HG03139 (cell line): ENCODE results near the gene NYAP2.

ENCODE experiments used
- ATAC-seq: cut with Tn5 transposase; IDR thresholded peaks from one replicate; pipeline ENCODE4 v1.9.1; 2021; ENCODE audit not compliant: unreplicated experiment

Gene NYAP2

DNA sequence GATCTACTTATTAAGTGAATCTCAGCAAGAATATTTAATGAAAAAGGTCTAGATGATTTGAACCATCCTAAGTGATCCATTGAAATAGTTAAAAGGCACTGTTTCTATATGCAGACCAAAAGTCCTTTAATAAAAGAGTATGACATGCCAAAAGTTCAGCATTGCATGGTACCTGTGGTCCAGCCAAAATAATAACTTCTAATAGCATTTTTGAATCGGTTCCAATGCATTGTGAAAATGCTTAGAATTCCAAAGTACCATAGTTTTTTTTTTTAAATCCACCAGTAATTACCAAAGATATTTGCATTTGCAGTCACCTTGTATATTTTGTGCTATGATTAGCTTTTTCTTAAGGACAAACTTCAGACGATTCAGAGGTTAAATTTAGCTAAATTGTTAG lies 79.9 kb downstream of the NYAP2 start:
- no peak for ATAC-seq

DNA sequence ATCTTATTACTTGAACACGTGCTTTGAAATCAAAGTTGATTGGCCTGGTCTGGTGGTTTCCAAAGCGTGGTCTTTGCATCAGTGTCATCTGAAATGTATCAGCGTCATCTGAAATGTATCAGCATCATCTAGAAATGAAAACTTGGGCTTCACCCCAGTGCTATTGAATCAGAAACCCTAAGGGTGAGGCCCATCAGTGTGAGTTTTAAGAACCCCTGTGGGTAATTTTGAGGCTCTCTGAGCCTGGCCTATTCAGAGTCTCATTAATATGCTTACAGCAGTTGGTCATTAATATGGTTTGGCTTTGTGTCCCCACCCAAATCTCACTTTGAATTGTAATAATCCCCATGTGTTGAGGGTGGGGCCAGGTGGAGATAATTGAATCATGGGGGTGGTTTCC lies 85.2 kb downstream of the NYAP2 start:
- ATAC-seq, result no peak

GRCh38 chr2:225486236-225486635 lies 86.7 kb downstream of the NYAP2 start:
- ATAC-seq, result no peak

DNA sequence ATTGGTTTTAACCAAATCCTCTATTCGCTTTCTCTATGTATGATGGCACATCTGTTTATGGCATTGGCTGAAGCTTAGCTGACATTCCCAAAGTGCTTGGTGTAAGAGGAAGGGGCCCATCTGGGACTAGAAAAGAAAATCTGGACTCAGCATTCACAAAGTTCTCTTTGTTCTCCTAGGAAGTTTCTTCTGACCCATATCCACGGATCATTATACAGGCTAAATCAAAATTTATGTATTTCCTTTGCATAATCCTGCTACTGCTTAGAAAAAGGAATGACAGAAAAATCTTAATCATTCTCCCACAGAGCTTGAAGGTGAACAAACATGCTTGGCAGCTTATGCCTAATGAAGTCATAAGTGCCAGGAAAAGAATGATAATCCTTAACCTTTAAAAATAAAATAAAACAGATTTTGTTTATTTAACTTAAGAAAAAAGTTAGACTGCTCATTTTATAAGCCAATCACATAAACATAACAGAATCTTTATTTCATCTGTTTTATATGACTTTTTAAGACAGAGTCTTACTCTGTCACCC lies 88.4 kb downstream of the NYAP2 start:
- ATAC-seq, result no peak

GRCh38 chr2:225488743-225489142 lies 89.2 kb downstream of the NYAP2 start:
- no peak for ATAC-seq

DNA sequence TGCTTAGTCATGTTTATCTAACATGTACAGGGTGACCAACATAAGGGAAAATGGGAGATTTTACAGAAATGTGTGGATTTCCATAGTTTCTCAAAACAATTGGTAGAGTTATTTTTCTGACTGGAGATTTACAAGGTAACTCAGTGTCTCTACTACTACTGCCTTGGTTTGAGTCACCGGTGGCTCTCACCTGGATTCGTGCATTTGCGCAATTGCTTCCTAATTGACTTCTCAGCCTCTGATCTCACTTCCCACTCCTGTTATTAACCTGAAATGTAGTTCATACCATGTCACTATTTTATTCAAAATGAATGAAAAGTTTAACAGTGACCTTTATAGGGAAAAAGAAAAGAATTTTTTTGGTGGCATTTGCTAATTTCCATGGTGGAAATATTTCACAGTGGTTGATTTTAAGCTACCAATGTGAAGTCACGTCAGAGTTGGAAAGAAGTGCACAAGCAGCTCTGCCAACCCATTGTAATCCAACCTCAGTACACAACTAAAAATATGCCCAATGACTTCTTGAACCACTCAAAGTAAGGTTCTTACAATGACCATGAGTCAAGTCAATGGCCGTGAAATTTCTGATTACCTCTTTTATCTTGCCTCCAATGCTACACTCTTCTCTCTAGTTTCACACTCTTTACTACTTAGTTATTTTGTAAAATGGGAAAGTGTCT lies 94.0 kb downstream of the NYAP2 start:
- ATAC-seq, result no peak

GRCh38 chr2:225494100-225494459 lies 94.6 kb downstream of the NYAP2 start:
- ATAC-seq, result no peak

DNA sequence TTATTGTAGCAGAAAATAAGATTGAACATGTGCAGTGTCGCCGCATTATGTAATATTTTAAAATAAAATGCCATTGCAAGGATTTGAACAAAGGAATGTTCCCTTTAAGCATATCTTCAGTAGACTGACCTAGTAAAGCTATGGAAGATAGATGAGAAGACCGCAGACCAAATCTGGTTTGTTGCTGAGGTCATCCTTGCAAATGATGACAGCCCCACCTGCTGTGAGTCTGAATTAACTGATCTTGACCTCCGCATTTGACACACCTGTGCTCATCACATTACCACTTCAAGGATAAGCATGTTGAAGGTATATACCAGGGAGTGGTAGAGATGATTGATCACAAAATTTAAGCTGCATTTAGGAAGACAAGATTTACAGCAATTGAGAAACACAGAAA lies 96.2 kb downstream of the NYAP2 start:
- no peak for ATAC-seq

- ATAC-seq, result no peak
Observed at GRCh38 chr2:225496568-225496967, 97.1 kb downstream of the NYAP2 start.

DNA sequence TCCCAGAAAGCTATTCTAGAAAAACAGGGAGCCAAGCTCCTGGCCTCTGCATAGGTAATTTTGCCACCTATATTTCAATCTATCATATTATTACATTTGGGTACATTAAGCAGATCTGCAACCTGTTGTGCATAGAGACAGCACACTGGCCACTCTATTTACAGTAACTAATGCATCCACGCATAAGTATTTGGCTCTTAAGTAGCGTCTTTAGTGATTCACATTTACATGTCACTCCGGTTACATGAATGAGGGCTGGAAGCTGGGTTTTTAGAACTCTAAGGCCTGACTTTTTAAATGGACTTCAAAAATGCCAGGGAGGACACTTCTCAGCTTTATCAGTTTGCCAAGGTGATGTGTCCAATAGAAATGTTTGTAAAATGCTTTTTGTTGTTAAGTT lies 97.7 kb downstream of the NYAP2 start:
- ATAC-seq, result no peak

GRCh38 chr2:225501022-225501421 lies 101.5 kb downstream of the NYAP2 start:
- no peak for ATAC-seq

- no peak for ATAC-seq
Observed at GRCh38 chr2:225502971-225503370, 103.5 kb downstream of the NYAP2 start.

DNA sequence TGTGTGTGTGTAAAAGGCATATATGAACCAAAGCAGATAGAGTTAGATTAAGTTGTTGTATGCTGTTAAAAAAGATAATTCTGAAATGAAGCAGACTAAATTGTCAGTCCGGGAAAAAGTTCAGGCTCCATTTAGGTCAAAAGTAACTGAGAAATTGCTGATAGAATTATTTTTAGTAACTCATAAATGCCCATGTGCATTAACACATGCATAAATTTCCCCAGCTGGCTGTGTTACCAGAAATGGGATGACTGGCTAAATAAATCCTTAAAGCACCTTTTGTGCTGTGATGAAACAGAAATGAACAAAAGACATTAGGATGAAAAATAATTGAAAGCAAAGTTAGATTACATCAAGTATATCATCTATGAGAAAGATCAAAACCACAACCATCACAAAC lies 111.3 kb downstream of the NYAP2 start:
- no peak for ATAC-seq

DNA sequence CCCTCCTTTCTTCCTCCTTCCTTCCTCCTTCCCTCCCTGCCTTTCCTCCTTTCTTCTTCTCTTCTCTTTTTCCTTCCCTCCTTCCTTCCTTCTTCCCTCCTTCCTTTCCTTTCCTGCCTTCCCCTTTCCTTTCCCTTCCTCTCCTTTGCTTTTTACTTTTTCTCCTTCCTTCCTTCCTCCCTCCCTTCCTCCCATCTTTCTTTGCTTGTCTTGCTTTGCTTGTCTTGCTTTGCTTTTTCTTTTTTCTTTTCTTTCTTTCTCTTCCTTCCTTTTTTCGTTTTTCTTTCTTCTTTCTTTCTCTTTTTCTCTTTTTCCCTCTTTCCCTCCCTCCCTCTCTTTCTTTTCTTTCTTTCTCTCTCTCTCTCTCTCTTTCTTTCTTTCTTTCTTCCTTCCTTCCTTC lies 113.0 kb downstream of the NYAP2 start:
- ATAC-seq, result no peak

DNA sequence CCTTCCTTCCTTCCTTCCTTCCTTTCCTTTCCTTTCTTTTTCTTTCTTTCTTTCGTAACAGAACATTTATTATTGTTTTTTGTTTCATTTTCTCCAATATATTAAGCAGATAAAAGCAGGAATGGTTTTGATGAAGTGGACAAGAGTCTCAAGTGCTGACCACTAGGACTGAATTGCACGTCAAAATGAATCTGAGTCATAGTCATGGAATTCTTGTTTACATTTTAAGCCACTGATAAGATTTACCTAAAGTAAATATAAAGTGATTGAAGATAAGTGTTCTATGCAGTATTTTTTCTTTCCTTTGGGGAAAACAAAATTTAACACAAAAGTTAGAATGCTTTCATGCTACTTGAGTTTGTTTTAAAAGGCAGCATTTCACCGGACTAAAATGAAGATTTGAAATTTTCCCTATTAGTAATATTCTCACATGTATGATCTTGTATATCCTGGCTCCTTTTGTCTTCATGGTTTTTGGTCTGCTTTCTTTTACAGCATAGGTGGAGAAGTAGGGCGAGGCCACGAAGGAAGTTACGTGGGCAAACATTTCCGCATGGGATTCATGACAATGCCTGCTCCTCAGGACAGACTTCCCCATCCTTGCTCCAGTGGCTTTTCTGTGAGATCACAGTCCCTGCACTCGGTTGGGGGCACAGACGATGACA lies 113.5 kb downstream of the NYAP2 start:
- ATAC-seq, result no peak

DNA sequence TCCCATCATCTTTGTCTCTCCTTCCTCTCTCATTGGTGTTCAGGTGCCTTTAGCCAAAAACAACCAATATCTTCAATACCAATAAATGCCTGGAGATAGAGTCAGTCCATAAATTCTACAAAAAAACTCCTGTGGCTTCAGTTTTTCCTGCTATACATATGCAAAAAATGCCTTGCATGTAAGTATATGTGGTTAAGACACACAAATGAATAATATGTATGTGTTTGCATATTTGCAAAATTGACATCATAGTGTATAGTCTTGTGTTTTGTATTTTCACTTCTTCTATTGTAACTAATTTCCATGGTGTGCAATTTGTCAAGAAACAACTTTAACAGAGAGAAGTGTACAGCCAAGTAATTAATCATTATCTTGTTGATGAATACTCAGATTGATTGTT lies 115.5 kb downstream of the NYAP2 start:
- ATAC-seq, result no peak

GRCh38 chr2:225526760-225527390 lies 127.4 kb downstream of the NYAP2 start:
- no peak for ATAC-seq

- ATAC-seq, result no peak
Observed at GRCh38 chr2:225531559-225531958, 132.0 kb downstream of the NYAP2 start.

DNA sequence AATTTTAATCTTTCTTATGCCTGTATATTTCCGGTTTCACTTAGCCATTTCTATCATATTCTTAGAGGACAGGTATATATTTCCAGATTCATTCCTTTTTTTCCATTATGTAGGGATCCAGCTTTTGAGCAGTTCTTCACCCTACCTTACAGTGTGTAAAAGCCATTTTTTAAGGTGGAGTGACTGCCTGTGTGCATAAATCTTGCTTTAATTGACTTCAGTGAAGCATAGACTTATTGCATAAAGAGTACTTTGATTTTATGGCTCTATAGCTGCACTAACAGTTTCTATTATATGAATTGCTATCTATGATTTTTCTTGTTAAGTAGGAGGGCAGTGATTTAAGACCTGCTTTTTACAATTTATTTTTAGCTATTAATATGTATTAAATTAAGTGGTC lies 132.6 kb downstream of the NYAP2 start:
- no peak for ATAC-seq

- ATAC-seq, result no peak
Observed at GRCh38 chr2:225534037-225534436, 134.5 kb downstream of the NYAP2 start.

DNA sequence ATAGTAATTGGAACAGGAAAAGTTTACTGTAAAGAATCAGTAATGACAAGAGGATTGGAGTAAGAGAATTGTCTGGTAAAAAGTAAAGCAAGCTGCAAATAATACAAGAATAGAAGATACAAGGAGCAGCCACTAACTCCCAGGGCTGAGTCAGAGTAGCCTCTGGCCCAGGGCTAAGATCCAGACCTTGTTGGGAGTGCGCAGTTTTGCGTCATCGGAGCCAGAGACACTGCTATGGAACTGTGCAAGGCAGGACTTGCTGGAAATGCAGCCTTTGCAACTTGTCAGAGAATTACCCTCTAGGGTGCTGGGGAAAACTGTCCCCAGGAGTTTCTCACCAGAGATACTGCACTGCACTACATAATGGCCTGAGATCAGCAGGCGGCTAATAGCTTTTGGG lies 135.2 kb downstream of the NYAP2 start:
- no peak for ATAC-seq

DNA sequence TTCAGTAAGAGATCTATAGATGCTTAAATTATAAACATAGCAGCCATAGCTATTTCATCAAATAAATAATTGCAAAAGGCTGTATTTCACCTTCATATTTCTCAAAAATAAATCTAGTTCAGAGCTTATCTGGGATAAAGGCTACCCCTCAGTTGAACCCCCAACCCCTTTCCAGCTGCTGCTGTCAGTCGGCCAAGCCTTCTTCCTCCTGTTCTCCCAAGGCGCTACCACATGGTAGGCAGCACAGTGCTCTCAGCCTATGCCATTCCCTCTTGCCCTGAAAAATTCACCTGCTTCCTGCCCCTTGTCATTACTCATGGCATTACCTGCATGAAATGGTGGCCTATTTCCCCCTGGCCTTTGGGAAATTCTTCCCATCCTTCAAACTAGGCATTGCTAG lies 136.5 kb downstream of the NYAP2 start:
- no peak for ATAC-seq
